SK-N-SH treated with all-trans-retinoic acid at 6 μM for 48 hours (cell line): ENCODE measurements around the gene ERN1.

Experiments
- ARNTL ChIP-seq: fragments of 450-650 bp; formaldehyde crosslinking; IDR thresholded peaks from 2 replicates; pipeline ENCODE4 v1.5.0; 2020; ENCODE audit warnings: low read depth, mild to moderate bottlenecking, moderate library complexity, borderline replicate concordance
- CSDC2 ChIP-seq: fragments of 250-450 bp; sonication (Bioruptor Pico); IDR thresholded peaks from 2 replicates; pipeline ENCODE4 v1.5.0; 2020; ENCODE audit warnings: mild to moderate bottlenecking, moderate library complexity
- CSRNP3 ChIP-seq: fragments of 250-450 bp; sonication (Bioruptor Pico); IDR thresholded peaks from 2 replicates; pipeline ENCODE4 v1.5.1; 2021; ENCODE audit warnings: mild to moderate bottlenecking, moderate library complexity
- ISL1 ChIP-seq: fragments of 250-450 bp; sonication (Bioruptor Pico); IDR thresholded peaks from 2 replicates; pipeline ENCODE4 v2.1.2; 2022; ENCODE audit warnings: mild to moderate bottlenecking, moderate library complexity
- OSR1 ChIP-seq: fragments of 250-450 bp; sonication (Bioruptor Pico); IDR thresholded peaks from 2 replicates; pipeline ENCODE4 v1.8.0; 2022; ENCODE audit warnings: moderate library complexity, mild to moderate bottlenecking, inconsistent platforms
- TOX ChIP-seq: fragments of 250-450 bp; sonication (Bioruptor Pico); IDR thresholded peaks from 2 replicates; pipeline ENCODE4 v1.8.0; 2021; ENCODE audit warnings: mild to moderate bottlenecking, moderate library complexity, borderline replicate concordance
- ZFP3 ChIP-seq: fragments of 250-450 bp; sonication (Bioruptor Pico); IDR thresholded peaks from 2 replicates; pipeline ENCODE4 v1.5.0; 2020; ENCODE audit warnings: mild to moderate bottlenecking, moderate library complexity
- ZNF565 ChIP-seq: fragments of 450-650 bp; formaldehyde crosslinking; conservative IDR thresholded peaks from 2 replicates; pipeline ENCODE4 v1.5.0; 2020; ENCODE audit warnings: low read depth, mild to moderate bottlenecking, moderate library complexity
- ZNF8 ChIP-seq: fragments of 450-650 bp; formaldehyde crosslinking; IDR thresholded peaks from 2 replicates; pipeline ENCODE4 v1.5.0; 2020; ENCODE audit warnings: mild to moderate bottlenecking, moderate library complexity

DNA sequence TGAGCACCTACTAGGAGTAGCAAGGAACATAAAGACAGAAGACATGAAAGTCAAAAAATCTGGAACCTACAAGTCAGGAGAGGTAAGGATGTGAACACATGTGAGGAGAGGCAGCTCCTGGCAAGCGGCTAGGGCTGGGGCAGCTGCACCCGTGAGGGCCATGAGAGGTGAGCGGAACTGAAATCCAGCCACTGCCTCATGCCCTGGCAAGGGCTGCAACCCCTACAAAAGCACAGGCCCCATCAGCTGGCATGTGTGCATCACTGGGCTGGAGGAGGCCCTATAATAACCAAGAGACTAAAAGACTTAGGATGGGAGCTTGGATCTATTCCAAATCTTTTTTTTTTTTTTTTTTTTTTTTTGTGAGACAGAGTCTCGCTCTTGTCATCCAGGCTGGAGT, 40.3 kb upstream of the ERN1 start:
- TF ChIP-seq ZFP3: no peak
- no peak for TF ChIP-seq ARNTL
- no peak for TF ChIP-seq CSDC2 (CRISPR knock-in tag)
- no peak for TF ChIP-seq OSR1 (CRISPR knock-in tag)
- TF ChIP-seq ISL1 (CRISPR knock-in tag): no peak
- no peak for TF ChIP-seq ZNF8 (CRISPR knock-in tag)
- TF ChIP-seq TOX (CRISPR knock-in tag): no peak
- TF ChIP-seq ZNF565: no peak
- TF ChIP-seq CSRNP3 (CRISPR knock-in tag): no peak
